ENCODE data around the gene PNKD. TPM values are rescaled to one million over a fixed set of nuclear protein-coding genes. Genes with fewer than 3 reads are reported as not detected.

PNKD gene
- total and polyA plus RNA-seq, 8 donors: 35.1 to 121 (median 111) TPM

DNA sequence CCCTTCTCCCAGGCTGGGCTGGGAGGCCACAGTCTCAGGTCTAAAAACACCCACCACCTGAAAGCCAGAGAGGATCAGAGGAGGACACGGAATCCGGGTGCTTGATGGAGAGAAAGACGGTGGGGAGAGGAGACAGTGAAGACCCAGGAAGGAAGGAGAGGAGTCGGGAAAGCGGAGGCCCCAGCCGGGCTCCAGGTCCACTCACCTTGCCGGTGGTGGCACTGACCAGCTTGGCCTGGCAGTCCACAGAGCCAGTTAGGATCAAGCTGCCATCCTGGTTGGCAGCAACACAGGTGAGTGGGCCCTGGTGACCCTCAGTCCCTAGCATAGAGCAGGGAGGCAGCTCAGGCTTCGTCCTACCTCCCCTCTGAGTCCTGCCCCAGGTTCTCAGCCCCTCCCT lies 4.7 kb upstream of the PNKD start:
- H3K27ac ChIP-seq: peak overlapping the region; percentile 57 to 89 (median 86)

DNA sequence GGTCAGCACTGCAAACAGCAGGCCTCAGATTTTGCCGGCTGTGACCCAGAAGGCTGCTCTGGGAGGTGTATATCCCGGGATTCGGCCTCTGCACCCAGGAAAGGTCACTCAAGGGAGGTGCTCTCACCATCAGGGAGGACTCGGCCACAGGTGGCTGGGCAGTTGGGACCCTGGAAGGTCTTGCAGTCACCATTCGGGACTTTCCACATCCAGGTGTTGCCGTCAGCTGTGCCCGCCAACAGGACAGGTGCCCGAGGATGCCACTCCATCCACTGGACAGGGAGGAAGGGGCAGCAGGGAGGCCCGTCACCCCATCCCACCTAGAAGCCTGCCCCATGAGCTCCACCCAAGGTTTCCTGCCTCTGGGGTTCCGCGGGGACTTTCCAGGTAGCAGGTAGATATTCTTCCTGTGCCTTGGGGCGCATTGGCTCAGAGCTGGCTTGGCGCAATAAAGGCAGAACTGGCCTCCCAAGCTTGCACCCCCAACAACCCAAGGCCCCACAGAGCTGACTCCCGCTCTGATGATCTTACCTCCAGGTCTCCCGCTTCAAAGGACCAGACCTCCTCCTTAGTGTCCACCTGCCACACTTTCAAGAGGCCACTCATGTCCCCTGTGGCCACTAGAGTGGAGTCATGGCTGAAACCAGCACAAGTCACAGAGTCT lies 3.9 kb upstream of the PNKD start:
- 73 to 92% (median 81%) methylated on average over 11 to 15 of the region's 15 CpGs for WGBS, 5 donors
- peaks cover 58 to 92% (median 87%) of the 10 kb centered on the region in 4 donors for H3K4me1 ChIP-seq
- DNase-seq: no peak
- H3K9me3 ChIP-seq: no peaks in the 10 kb centered on the region
- no peaks in the 10 kb centered on the region for H3K27me3 ChIP-seq
- TF ChIP-seq POLR2AphosphoS5 (IDR thresholded peaks at IDR 0.05) (no peak), POLR2A (IDR thresholded peaks at IDR 0.05) (no peak), EP300 (IDR thresholded peaks at IDR 0.05) (no peak)
- TF ChIP-seq, protein P1, sequence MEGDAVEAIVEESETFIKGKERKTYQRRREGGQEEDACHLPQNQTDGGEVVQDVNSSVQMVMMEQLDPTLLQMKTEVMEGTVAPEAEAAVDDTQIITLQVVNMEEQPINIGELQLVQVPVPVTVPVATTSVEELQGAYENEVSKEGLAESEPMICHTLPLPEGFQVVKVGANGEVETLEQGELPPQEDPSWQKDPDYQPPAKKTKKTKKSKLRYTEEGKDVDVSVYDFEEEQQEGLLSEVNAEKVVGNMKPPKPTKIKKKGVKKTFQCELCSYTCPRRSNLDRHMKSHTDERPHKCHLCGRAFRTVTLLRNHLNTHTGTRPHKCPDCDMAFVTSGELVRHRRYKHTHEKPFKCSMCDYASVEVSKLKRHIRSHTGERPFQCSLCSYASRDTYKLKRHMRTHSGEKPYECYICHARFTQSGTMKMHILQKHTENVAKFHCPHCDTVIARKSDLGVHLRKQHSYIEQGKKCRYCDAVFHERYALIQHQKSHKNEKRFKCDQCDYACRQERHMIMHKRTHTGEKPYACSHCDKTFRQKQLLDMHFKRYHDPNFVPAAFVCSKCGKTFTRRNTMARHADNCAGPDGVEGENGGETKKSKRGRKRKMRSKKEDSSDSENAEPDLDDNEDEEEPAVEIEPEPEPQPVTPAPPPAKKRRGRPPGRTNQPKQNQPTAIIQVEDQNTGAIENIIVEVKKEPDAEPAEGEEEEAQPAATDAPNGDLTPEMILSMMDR (IDR thresholded peaks at IDR 0.05): no peak
- H3K4me3 ChIP-seq: no peak overlapping the region
- H3K36me3 ChIP-seq: peaks cover 24 to 58% (median 56%) of the 10 kb centered on the region in 4 donors
- intact Hi-C loops (cut with DNase I; ENCODE audit: low total_unique reads): loop anchor here (10.0 kb wide), 1 partner anchor 82 kb away; no protein-coding TSS in a partner anchor
- peak overlapping the region in 4 of 5 donors; percentile 84 to 89 (median 86) for H3K27ac ChIP-seq

More for the DNA sequence above, 4.7 kb upstream of the PNKD start:
- TF ChIP-seq, protein P1 (IDR thresholded peaks at IDR 0.05): no peak
- no peak for TF ChIP-seq POLR2AphosphoS5 (IDR thresholded peaks at IDR 0.05)
- no peak for TF ChIP-seq POLR2A (IDR thresholded peaks at IDR 0.05)
- TF ChIP-seq EP300 (IDR thresholded peaks at IDR 0.05): no peak
- Histone ChIP-seq H3K4me1 (peaks cover 61 to 92% (median 87%) of the 10 kb centered on the region in 4 donors), H3K36me3 (peaks cover 24 to 58% (median 56%) of the 10 kb centered on the region in 4 donors), H3K9me3 (no peaks in the 10 kb centered on the region), H3K4me3 (peak overlapping the region in 1 of 4 donors; percentile 14), H3K27me3 (no peaks in the 10 kb centered on the region)
- WGBS, 5 donors: 58 to 75% (median 59%) methylated on average over 8 of the region's 8 CpGs
- intact Hi-C loops (cut with DNase I; ENCODE audit: low total_unique reads): loop anchor here (10.0 kb wide), 1 partner anchor 81 kb away; no protein-coding TSS in a partner anchor
- DNase-seq: no peak

DNA sequence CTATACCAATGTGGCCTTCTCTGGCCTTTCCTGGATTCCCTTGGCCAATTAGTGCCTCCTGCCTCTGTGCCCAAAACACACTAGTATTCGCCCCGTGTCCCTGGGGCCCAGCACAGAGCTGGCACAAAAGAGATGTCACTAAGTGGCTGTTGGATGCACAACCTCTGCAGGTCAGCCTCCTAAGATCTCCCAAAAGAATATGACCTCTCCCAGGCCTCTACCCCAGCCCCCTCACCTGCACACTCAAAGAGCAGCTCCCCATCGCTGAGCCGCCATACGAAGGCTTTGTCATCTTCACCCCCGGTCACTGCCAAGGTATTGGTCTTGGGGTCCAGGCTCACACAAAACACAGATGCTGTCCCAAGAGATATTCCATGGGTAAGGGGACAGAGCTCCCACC lies 3.1 kb upstream of the PNKD start:
- DNase-seq: no peak
- peaks cover 58 to 92% (median 87%) of the 10 kb centered on the region in 4 donors for H3K4me1 ChIP-seq
- intact Hi-C loops (cut with DNase I; ENCODE audit: low total_unique reads): loop anchor here (10.0 kb wide), 1 partner anchor 82 kb away; no protein-coding TSS in a partner anchor

More for the DNA sequence above, 3.1 kb upstream of the PNKD start:
- Histone ChIP-seq H3K27ac (peak overlapping the region in 2 of 5 donors; percentile 19 to 89), H3K4me3 (no peak overlapping the region), H3K9me3 (no peaks in the 10 kb centered on the region), H3K36me3 (peaks cover 24 to 58% (median 56%) of the 10 kb centered on the region in 4 donors), H3K27me3 (no peaks in the 10 kb centered on the region)
- WGBS, 5 donors: 89 to 95% (median 93%) methylated on average over 6 of the region's 6 CpGs
- TF ChIP-seq EP300 (IDR thresholded peaks at IDR 0.05) (no peak), POLR2A (IDR thresholded peaks at IDR 0.05) (no peak), POLR2AphosphoS5 (IDR thresholded peaks at IDR 0.05) (no peak)
- TF ChIP-seq, protein P1 (IDR thresholded peaks at IDR 0.05): no peak

Data from stomach (tissue), 9 donors.